ENCODE data around the gene CNN3. TPM values are rescaled to one million over a fixed set of nuclear protein-coding genes. Genes with fewer than 3 reads are reported as not detected.

The CNN3 gene
- total RNA-seq, 4 donors from 2014 or later = 22.4 to 96.2 (median 59.7) TPM

- no peaks in the 10 kb centered on the region for H3K27me3 ChIP-seq
- H3K4me1 ChIP-seq = peaks cover 16 to 77% (median 65%) of the 10 kb centered on the region in 4 donors
- H3K27ac ChIP-seq = peak overlapping the region; percentile 96 to 99 (median 98)
- DNase-seq = no peak
- no peaks in the 10 kb centered on the region for H3K36me3 ChIP-seq
- 43 to 54% methylated on average over 6 to 8 of the region's 8 CpGs for WGBS, 2 donors (ENCODE audit: low coverage in 1 of 2)
- peak overlapping the region in 3 of 4 donors; percentile 3 to 85 (median 18) for H3K4me3 ChIP-seq
- H3K9me3 ChIP-seq = no peaks in the 10 kb centered on the region
- TF ChIP-seq CTCF (IDR thresholded peaks at IDR 0.05) (no peak), EP300 (IDR thresholded peaks at IDR 0.05; ENCODE audit: low read depth) (no peak), POLR2AphosphoS5 (IDR thresholded peaks at IDR 0.05) (peak in 1 of 3 donors; percentile 38), POLR2A (IDR thresholded peaks at IDR 0.05) (no peak)
- in situ Hi-C loops (cut with MboI; ENCODE audit: low pct_ligation_motif_present in 1 of 4, low pct_unique_long_range_greater_than_20kb in 1 of 4, low sequenced_read_pairs in 3 of 4) (no loop called here), intact Hi-C loops (cut with DNase I; ENCODE audit: low total_unique reads) (no loop called here)
These were observed 4.1 kb downstream of the CNN3 start for GRCh38 chr1:94922761-94923331.

- Histone ChIP-seq H3K27ac (peak overlapping the region; percentile 60 to 99 (median 97)), H3K4me1 (peaks cover 16 to 72% (median 59%) of the 10 kb centered on the region in 4 donors), H3K4me3 (no peak overlapping the region), H3K36me3 (no peaks in the 10 kb centered on the region), H3K9me3 (no peaks in the 10 kb centered on the region), H3K27me3 (no peaks in the 10 kb centered on the region)
- in situ Hi-C loops (cut with MboI; ENCODE audit: low pct_ligation_motif_present in 1 of 4, low pct_unique_long_range_greater_than_20kb in 1 of 4, low sequenced_read_pairs in 3 of 4) = no loop called here
- no peak for DNase-seq
- WGBS, 2 donors (ENCODE audit: low coverage in 1 of 2) = 98 to 100% methylated on average over 1 of the region's 1 CpG
- intact Hi-C loops (cut with DNase I; ENCODE audit: low total_unique reads) = no loop called here
- TF ChIP-seq POLR2A (IDR thresholded peaks at IDR 0.05) (no peak), EP300 (IDR thresholded peaks at IDR 0.05; ENCODE audit: low read depth) (no peak), POLR2AphosphoS5 (IDR thresholded peaks at IDR 0.05) (no peak), CTCF (IDR thresholded peaks at IDR 0.05) (no peak)
These were observed 4.9 kb downstream of the CNN3 start for GRCh38 chr1:94921977-94922376.

- Histone ChIP-seq H3K9me3 (no peaks in the 10 kb centered on the region), H3K27ac (peak overlapping the region; percentile 44 to 96 (median 57)), H3K4me3 (peak overlapping the region in 1 of 4 donors; percentile 4), H3K36me3 (no peaks in the 10 kb centered on the region), H3K4me1 (peaks cover 16 to 67% (median 59%) of the 10 kb centered on the region in 4 donors), H3K27me3 (no peaks in the 10 kb centered on the region)
- DNase-seq = no peak
- TF ChIP-seq POLR2A (IDR thresholded peaks at IDR 0.05) = no peak
- no peak for TF ChIP-seq CTCF (IDR thresholded peaks at IDR 0.05)
- TF ChIP-seq EP300 (IDR thresholded peaks at IDR 0.05; ENCODE audit: low read depth) = no peak
- TF ChIP-seq POLR2AphosphoS5 (IDR thresholded peaks at IDR 0.05) = no peak
- in situ Hi-C loops (cut with MboI; ENCODE audit: low pct_ligation_motif_present in 1 of 4, low pct_unique_long_range_greater_than_20kb in 1 of 4, low sequenced_read_pairs in 3 of 4) = no loop called here
- intact Hi-C loops (cut with DNase I; ENCODE audit: low total_unique reads) = no loop called here
- WGBS, 2 donors (ENCODE audit: low coverage in 1 of 2) = 48 to 51% methylated on average over 3 of the region's 3 CpGs
These were observed 6.8 kb downstream of the CNN3 start for GRCh38 chr1:94920061-94920460.

- in situ Hi-C loops (cut with MboI; ENCODE audit: low pct_ligation_motif_present in 1 of 4, low pct_unique_long_range_greater_than_20kb in 1 of 4, low sequenced_read_pairs in 3 of 4) = no loop called here
- intact Hi-C loops (cut with DNase I; ENCODE audit: low total_unique reads) = no loop called here
- WGBS, 2 donors (ENCODE audit: low coverage in 1 of 2) = 70 to 83% methylated on average over 2 to 4 of the region's 4 CpGs
- Histone ChIP-seq H3K27ac (peak overlapping the region; percentile 44 to 96 (median 57)), H3K36me3 (no peaks in the 10 kb centered on the region), H3K4me3 (no peak overlapping the region), H3K4me1 (peaks cover 16 to 66% (median 53%) of the 10 kb centered on the region in 4 donors), H3K27me3 (no peaks in the 10 kb centered on the region), H3K9me3 (no peaks in the 10 kb centered on the region)
- DNase-seq = peak; percentile 35
- TF ChIP-seq CTCF (IDR thresholded peaks at IDR 0.05) (no peak), EP300 (IDR thresholded peaks at IDR 0.05; ENCODE audit: low read depth) (no peak), POLR2A (IDR thresholded peaks at IDR 0.05) (no peak), POLR2AphosphoS5 (IDR thresholded peaks at IDR 0.05) (no peak)
These were observed 7.5 kb downstream of the CNN3 start for GRCh38 chr1:94919241-94920030.

Data from transverse colon (tissue), 4 donors.